GM12801 (cell line): ENCODE data around the gene SPOCD1.

ENCODE experiments used
- TF ChIP-seq, protein P1 (sequence below): IDR thresholded peaks from one replicate; pipeline ENCODE4 v1.5.1; 2011; ENCODE audit warnings: control low read depth; ENCODE audit not compliant: insufficient read length; ENCODE audit errors: extremely low read depth

SPOCD1 gene

DNA sequence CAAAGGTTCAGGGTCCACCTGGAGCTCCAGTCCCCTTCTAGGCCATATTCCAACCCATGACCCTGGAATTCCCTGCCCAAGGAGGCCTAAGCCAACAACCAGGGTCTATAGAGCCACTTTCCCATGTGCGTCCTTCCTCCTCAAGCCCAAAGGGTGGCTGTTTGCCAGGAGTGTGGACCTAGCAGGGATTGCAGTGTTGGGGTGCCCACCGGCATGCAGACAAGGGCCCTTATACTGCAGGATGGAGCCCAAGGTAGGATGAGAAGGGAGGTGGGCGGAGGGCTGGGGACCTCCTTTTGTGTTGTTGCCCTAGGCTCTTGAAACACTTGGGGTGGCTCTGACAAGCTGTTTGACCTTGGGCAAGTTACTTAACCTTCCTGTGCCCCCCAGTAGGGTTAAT is 32.0 kb downstream of the SPOCD1 start:
- TF ChIP-seq, protein P1, sequence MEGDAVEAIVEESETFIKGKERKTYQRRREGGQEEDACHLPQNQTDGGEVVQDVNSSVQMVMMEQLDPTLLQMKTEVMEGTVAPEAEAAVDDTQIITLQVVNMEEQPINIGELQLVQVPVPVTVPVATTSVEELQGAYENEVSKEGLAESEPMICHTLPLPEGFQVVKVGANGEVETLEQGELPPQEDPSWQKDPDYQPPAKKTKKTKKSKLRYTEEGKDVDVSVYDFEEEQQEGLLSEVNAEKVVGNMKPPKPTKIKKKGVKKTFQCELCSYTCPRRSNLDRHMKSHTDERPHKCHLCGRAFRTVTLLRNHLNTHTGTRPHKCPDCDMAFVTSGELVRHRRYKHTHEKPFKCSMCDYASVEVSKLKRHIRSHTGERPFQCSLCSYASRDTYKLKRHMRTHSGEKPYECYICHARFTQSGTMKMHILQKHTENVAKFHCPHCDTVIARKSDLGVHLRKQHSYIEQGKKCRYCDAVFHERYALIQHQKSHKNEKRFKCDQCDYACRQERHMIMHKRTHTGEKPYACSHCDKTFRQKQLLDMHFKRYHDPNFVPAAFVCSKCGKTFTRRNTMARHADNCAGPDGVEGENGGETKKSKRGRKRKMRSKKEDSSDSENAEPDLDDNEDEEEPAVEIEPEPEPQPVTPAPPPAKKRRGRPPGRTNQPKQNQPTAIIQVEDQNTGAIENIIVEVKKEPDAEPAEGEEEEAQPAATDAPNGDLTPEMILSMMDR: no peak

DNA sequence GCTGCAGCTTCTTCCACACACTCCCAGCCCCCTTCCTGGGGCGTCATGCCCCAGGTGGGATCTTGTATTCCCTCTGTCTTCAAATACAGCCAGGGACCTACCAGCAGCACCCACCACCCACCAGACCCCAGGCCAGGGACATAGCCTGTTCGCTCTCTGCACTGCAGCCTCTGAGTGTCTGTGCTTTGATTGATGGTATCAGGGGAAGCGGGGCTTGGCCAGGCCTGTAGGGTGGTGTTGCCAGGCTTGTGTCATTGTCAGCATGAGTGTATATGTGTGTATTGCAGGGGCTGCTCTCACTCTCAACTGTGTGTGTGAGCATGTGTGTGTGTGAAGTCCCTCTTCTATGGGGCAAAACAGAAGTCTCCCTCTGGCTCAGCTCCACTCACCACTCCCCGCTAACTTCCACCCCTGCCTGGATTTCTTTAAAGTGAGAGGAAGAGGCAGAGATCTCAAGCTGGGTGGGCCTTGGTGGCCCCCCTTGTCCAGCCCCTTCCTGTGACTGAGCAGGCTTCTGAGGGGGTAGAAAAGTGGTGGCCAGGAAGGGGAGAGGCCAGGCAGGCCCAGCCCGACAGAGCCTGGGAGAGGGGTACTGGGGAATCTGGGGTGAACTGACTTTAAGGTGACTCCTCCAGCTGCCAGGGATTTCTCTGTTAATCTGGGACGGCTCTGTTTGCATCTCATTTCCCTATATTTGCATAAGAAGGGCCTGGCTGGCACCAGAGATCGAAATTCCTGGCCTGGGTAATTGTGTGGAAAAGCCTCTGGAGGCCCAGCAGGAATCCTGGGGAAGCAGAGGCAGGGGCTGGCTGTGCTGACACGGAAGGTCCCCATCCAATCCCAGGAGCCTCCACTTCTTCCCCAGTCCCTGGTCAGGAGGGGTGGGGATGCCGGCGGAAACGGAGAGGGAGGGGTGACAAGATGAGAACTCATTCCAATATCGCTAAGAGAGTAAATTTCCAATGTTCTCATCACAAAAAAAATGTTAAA is 33.1 kb downstream of the SPOCD1 start:
- TF ChIP-seq, protein P1: no peak

DNA sequence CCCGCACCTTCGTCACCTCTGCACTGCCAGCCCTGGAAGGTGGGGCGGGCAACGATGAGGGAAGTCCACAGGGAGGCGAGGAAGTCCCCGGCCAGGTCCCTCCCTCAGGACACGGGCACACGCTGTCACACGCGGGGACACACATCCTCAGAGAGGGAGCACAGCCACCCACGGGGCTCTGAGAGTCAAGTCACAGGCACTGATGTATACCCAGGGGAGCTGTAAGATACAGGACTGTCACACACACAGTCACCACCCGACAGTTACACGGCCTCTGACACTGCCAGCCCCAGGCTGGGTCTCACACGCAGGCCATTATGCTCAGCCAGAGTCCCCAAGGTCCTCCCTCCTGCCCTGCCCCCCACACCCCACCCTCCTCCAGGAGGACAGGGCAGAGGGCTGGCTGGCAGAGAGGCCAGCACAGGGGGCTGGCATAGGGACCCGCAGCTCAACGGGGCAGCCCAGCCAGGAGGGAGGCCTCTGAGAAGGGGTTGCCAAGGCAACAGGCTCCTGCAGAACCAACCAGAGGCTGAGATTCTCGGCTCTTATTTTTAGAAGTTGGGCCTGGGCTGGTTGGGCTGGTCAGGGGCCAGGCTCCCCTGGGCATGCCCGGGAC is 34.0 kb downstream of the SPOCD1 start:
- TF ChIP-seq, protein P1: no peak

DNA sequence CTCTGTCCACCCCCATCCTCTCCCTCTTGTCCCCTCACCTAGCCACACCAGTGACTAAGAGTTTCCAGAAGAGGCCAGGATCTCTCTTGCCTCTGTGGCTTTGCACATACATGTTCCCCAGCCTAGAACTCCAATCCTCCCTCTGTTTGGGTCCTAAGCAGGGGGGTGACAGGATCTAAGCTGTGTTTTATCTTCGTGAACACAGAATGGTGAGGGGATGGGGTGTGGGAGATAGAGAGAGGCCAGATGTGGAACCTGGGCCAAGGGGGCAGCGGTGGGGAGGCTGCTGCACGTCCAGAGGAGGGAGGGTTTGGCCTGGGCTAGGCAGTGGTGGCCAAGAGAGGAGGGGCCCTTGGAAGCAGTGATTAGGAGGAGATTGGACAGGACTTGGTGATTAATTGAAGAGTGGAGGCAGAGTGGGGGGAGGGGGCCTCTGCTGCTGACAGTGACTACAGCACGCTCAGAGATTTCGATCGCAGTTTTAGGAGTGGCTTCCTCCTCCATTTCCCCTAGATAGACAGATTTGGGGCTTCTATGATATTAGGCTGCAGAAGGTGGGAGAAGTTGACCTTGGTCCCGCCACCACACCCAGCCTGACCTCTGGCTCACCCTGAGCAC is 34.6 kb downstream of the SPOCD1 start:
- TF ChIP-seq, protein P1: no peak

DNA sequence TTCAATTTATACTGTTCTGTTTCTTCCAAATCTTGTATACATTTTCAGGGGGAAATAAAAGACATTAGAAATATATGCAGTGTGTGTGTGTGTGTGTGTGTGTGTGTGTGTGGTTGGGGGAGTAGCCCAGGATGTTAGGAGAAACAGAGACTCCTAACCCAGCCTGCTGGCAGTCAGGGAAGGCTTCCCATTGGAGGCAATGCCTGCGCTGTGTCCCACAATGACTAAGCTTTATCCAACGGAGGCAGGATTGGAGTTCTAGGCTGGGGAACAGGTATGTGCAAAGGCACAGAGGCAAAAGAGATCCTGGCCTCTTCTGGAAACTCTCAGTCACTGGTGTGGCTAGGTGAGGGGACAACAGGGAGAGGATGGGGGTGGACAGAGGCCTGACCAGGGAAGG is 35.2 kb downstream of the SPOCD1 start:
- TF ChIP-seq, protein P1: no peak

DNA sequence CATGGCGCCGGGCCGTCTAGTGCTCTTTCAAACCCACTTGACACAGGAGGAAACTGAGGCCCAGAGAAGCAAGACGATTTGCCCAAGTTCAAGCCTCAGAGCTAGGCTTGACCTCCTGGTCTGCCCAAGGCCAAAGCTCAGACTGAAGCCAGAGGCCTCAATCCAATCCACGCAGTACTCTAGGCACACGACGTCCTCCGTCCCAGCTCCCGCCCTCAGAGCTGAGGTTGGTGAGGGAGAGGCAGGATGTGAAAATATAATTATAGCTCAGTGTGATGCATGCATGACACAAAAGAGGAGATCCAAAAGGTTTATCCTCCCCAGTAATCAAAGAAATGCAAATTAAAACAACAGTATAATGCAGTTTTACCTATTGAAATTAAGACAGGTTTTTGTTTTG is 36.1 kb downstream of the SPOCD1 start:
- TF ChIP-seq, protein P1: no peak
